Neuronal stem cell (in vitro differentiated cells): ENCODE results near the gene SLC12A7.

ENCODE experiments used
- DNase-seq: peaks from one replicate; pipeline ENCODE4 v3.0.0-alpha.2; 2013; ENCODE audit warnings: low spot score
- H2AFZ ChIP-seq: one replicate; pipeline ENCODE4 v1.6.1; 2013; ENCODE audit warnings: mild to moderate bottlenecking, low read length, inconsistent platforms
- H2AK5ac ChIP-seq: 2 replicates; pipeline ENCODE4 v1.6.1; 2013; ENCODE audit warnings: low read depth, mild to moderate bottlenecking, inconsistent platforms, low read length, moderate library complexity, mixed read lengths
- H2BK120ac ChIP-seq: 2 replicates; pipeline ENCODE4 v1.6.1; 2013; ENCODE audit warnings: low read depth, mild to moderate bottlenecking, inconsistent platforms, low read length, moderate library complexity, mixed read lengths
- H2BK12ac ChIP-seq: one replicate; pipeline ENCODE4 v1.6.1; 2013; ENCODE audit warnings: low read length, inconsistent platforms
- H2BK15ac ChIP-seq: 2 replicates; pipeline ENCODE4 v1.6.1; 2013; ENCODE audit warnings: mild to moderate bottlenecking, low read length, inconsistent platforms, mixed read lengths
- H2BK5ac ChIP-seq: one replicate; pipeline ENCODE4 v1.6.1; 2013; ENCODE audit warnings: inconsistent platforms, mild to moderate bottlenecking, low read length, moderate library complexity
- H3K14ac ChIP-seq: one replicate; pipeline ENCODE4 v1.6.1; 2013; ENCODE audit warnings: low read length, inconsistent platforms
- H3K18ac ChIP-seq: 2 replicates; pipeline ENCODE4 v1.6.1; 2013; ENCODE audit warnings: low read length, inconsistent platforms
- H3K23ac ChIP-seq: 2 replicates; pipeline ENCODE4 v1.6.1; 2013; ENCODE audit warnings: low read depth, mild to moderate bottlenecking, mixed read lengths, low read length, inconsistent platforms; ENCODE audit not compliant: poor library complexity
- H3K27ac ChIP-seq: replicated peaks from 3 replicates; pipeline ENCODE4 v1.5.1; 2013; ENCODE audit warnings: low read length, inconsistent platforms
- H3K27me3 ChIP-seq, 3 experiments: 2 replicates each; pipeline ENCODE4 v1.6.1; 2013; ENCODE audit warnings: low read length in 3 of 3, mild to moderate bottlenecking in 2 of 3, inconsistent platforms in 1 of 3, low read depth in 1 of 3, mixed read lengths in 1 of 3, moderate library complexity in 1 of 3; ENCODE audit not compliant: control insufficient read depth in 3 of 3, insufficient read depth in 3 of 3
- H3K36me3 ChIP-seq, 2 donors: replicated peaks in 1 of 2; 2 replicates each; pipeline ENCODE4 v1.6.1; 2013; ENCODE audit warnings: low read length in 2 of 2; ENCODE audit not compliant: control insufficient read depth in 2 of 2, insufficient read depth in 2 of 2
- H3K4ac ChIP-seq: 2 replicates; pipeline ENCODE4 v1.6.1; 2013; ENCODE audit warnings: inconsistent platforms, mild to moderate bottlenecking, low read length, moderate library complexity
- H3K4me1 ChIP-seq, 2 donors: 1 replicate in 1 of 2; 2 replicates in 1 of 2; pipeline ENCODE4 v1.6.1; 2013; ENCODE audit warnings: low read length in 2 of 2, low read depth in 1 of 2; ENCODE audit not compliant: control insufficient read depth in 2 of 2, insufficient read depth in 1 of 2
- H3K4me2 ChIP-seq: one replicate; pipeline ENCODE4 v1.6.1; 2013; ENCODE audit warnings: mild to moderate bottlenecking, low read length, inconsistent platforms; ENCODE audit not compliant: insufficient read depth, poor library complexity, severe bottlenecking
- H3K4me3 ChIP-seq, 2 donors: 2 replicates each; pipeline ENCODE4 v1.5.1; 2013; ENCODE audit warnings: low read length in 2 of 2, mild to moderate bottlenecking in 2 of 2, inconsistent platforms in 1 of 2, moderate library complexity in 1 of 2
- H3K79me1 ChIP-seq: one replicate; pipeline ENCODE4 v1.6.1; 2013; ENCODE audit warnings: low read depth, mild to moderate bottlenecking, inconsistent platforms, low read length, moderate library complexity
- H3K9ac ChIP-seq: one replicate; pipeline ENCODE4 v1.6.1; 2013; ENCODE audit warnings: mild to moderate bottlenecking, low read depth, low read length, inconsistent platforms; ENCODE audit not compliant: poor library complexity
- H3K9me3 ChIP-seq, 2 donors: replicated peaks in 1 of 2; 2 replicates each; pipeline versions ENCODE3 to v1.6.1; 2013; ENCODE audit warnings: low read length in 2 of 2, mild to moderate bottlenecking in 2 of 2, inconsistent platforms in 1 of 2, low read depth in 1 of 2, mixed read lengths in 1 of 2, moderate library complexity in 1 of 2; ENCODE audit not compliant: control insufficient read depth in 2 of 2, insufficient read depth in 1 of 2
- H4K8ac ChIP-seq: one replicate; pipeline ENCODE4 v1.6.1; 2013; ENCODE audit warnings: low read depth, mild to moderate bottlenecking, inconsistent platforms, low read length, moderate library complexity
- H4K91ac ChIP-seq: one replicate; pipeline ENCODE4 v1.6.1; 2013; ENCODE audit warnings: low read length, low read depth, mild to moderate bottlenecking, inconsistent platforms; ENCODE audit not compliant: poor library complexity
- WGBS, 2 donors: extraction: QIAGEN DNeasy Blood & Tissue Kit; methylation state at CpG; one replicate each; pipeline ENCODE4 v1.1.7; 2013; ENCODE audit warnings: missing lambda C conversion rate in 2 of 2, mixed read lengths in 1 of 2; ENCODE audit not compliant: insufficient read length in 2 of 2, insufficient replicate concordance in 1 of 2; ENCODE audit errors: extremely low coverage in 2 of 2; 5-methylcytosine and 5-hydroxymethylcytosine counted together

Gene SLC12A7

GRCh38 chr5:1031306-1031959 lies 80.4 kb downstream of the SLC12A7 start:
- peak overlapping the region; percentile 34 for H3K23ac ChIP-seq
- H3K9ac ChIP-seq: peak overlapping the region; percentile 4
- no peak for DNase-seq
- peak overlapping the region; percentile 90 for H2BK5ac ChIP-seq
- H3K18ac ChIP-seq: peak overlapping the region; percentile 92
- no CpG with 5 or more reads among the region's 19 CpGs for WGBS, 2 donors
- peak overlapping the region; percentile 92 for H2BK15ac ChIP-seq
- peak overlapping the region; percentile 84 for H2BK12ac ChIP-seq
- no peaks in the 10 kb centered on the region for H3K27me3 ChIP-seq
- H3K9me3 ChIP-seq: no peaks in the 10 kb centered on the region
- no peak overlapping the region for H3K14ac ChIP-seq
- H2BK120ac ChIP-seq: peak overlapping the region; percentile 4
- H3K79me1 ChIP-seq: peaks cover 8% of the 10 kb centered on the region
- no peak overlapping the region for H2AFZ ChIP-seq
- H3K4me3 ChIP-seq: no peak overlapping the region
- H2AK5ac ChIP-seq: peak overlapping the region; percentile 98
- H3K36me3 ChIP-seq: no peaks in the 10 kb centered on the region
- peaks cover 8 to 12% of the 10 kb centered on the region in 2 donors for H3K4me1 ChIP-seq
- H4K8ac ChIP-seq: peak overlapping the region; percentile 43
- H4K91ac ChIP-seq: no peak overlapping the region
- no peak overlapping the region for H3K27ac ChIP-seq
- no peak overlapping the region for H3K4me2 ChIP-seq
- H3K4ac ChIP-seq: no peak overlapping the region

GRCh38 chr5:1030801-1031271 lies 81.0 kb downstream of the SLC12A7 start:
- no peak overlapping the region for H2BK120ac ChIP-seq
- no peak overlapping the region for H3K4me3 ChIP-seq
- H3K9ac ChIP-seq: no peak overlapping the region
- peak overlapping the region; percentile 92 for H3K18ac ChIP-seq
- peaks cover 8 to 12% of the 10 kb centered on the region in 2 donors for H3K4me1 ChIP-seq
- H2AK5ac ChIP-seq: peak overlapping the region; percentile 98
- no peaks in the 10 kb centered on the region for H3K36me3 ChIP-seq
- H3K4ac ChIP-seq: no peak overlapping the region
- WGBS, 2 donors: no CpG with 5 or more reads among the region's 10 CpGs
- no peak overlapping the region for H3K14ac ChIP-seq
- no peak overlapping the region for H3K27ac ChIP-seq
- H2BK15ac ChIP-seq: peak overlapping the region; percentile 92
- peak overlapping the region; percentile 65 for H4K8ac ChIP-seq
- peak overlapping the region; percentile 84 for H2BK12ac ChIP-seq
- H3K9me3 ChIP-seq: no peaks in the 10 kb centered on the region
- H3K27me3 ChIP-seq: no peaks in the 10 kb centered on the region
- no peak overlapping the region for H3K4me2 ChIP-seq
- peak overlapping the region; percentile 13 for H2BK5ac ChIP-seq
- H3K23ac ChIP-seq: peak overlapping the region; percentile 34
- no peak for DNase-seq
- peaks cover 8% of the 10 kb centered on the region for H3K79me1 ChIP-seq
- H4K91ac ChIP-seq: no peak overlapping the region
- no peak overlapping the region for H2AFZ ChIP-seq

- no CpG with 5 or more reads among the region's 10 CpGs for WGBS, 2 donors
- Histone ChIP-seq H3K23ac (no peak overlapping the region), H3K27ac (no peak overlapping the region), H2BK15ac (peak overlapping the region; percentile 18), H3K27me3 (no peaks in the 10 kb centered on the region), H3K36me3 (no peaks in the 10 kb centered on the region), H4K8ac (no peak overlapping the region), H3K14ac (peak overlapping the region; percentile 60), H3K4me2 (no peak overlapping the region), H2AFZ (no peak overlapping the region), H3K4me1 (peaks cover 8 to 12% of the 10 kb centered on the region in 2 donors), H3K79me1 (peaks cover 8% of the 10 kb centered on the region), H2BK120ac (no peak overlapping the region), H3K9ac (no peak overlapping the region), H3K18ac (peak overlapping the region; percentile 70), H2BK12ac (no peak overlapping the region), H4K91ac (no peak overlapping the region), H3K9me3 (no peaks in the 10 kb centered on the region), H2AK5ac (peak overlapping the region; percentile 98), H3K4me3 (peak overlapping the region in 1 of 2 donors; percentile 49), H2BK5ac (no peak overlapping the region), H3K4ac (no peak overlapping the region)
- no peak for DNase-seq
Measured at GRCh38 chr5:1029945-1030625, 81.8 kb downstream of the SLC12A7 start.

- Histone ChIP-seq H3K4me2 (no peak overlapping the region), H3K14ac (no peak overlapping the region), H3K4me1 (peaks cover 8 to 12% of the 10 kb centered on the region in 2 donors), H4K8ac (no peak overlapping the region), H2AFZ (no peak overlapping the region), H3K18ac (peak overlapping the region; percentile 70), H2BK5ac (no peak overlapping the region), H2AK5ac (peak overlapping the region; percentile 34), H3K36me3 (no peaks in the 10 kb centered on the region), H4K91ac (no peak overlapping the region), H3K79me1 (peaks cover 8% of the 10 kb centered on the region), H3K4me3 (no peak overlapping the region), H2BK120ac (no peak overlapping the region), H2BK12ac (no peak overlapping the region), H2BK15ac (peak overlapping the region; percentile 18), H3K27me3 (no peaks in the 10 kb centered on the region), H3K27ac (no peak overlapping the region), H3K9me3 (no peaks in the 10 kb centered on the region), H3K9ac (no peak overlapping the region), H3K23ac (no peak overlapping the region), H3K4ac (no peak overlapping the region)
- WGBS, 2 donors: no CpG with 5 or more reads among the region's 24 CpGs
- no peak for DNase-seq
Measured at GRCh38 chr5:1029282-1029944, 82.5 kb downstream of the SLC12A7 start.
